Prostate gland (tissue), 2 donors: ENCODE data around the gene REC114. TPM values are rescaled to one million over a fixed set of nuclear protein-coding genes. Genes with fewer than 3 reads are reported as not detected.

Experiments
- DNase-seq: peaks from one replicate; pipeline ENCODE4 v3.0.0-alpha.2; 2019; ENCODE audit warnings: low spot score
- H3K27ac ChIP-seq, 2 donors: fragments of 200-600 bp; sonication (generic); 2 replicates each; pipeline ENCODE4 v1.5.1; 2017 to 2019
- H3K27me3 ChIP-seq: fragments of 200-600 bp; sonication (generic); replicated peaks from 2 replicates; pipeline ENCODE4 v1.5.1; 2019; ENCODE audit not compliant: insufficient read depth
- H3K36me3 ChIP-seq, 2 donors: fragments of 200-600 bp; sonication (generic); 1 replicate in 1 of 2; 2 replicates in 1 of 2; pipeline versions ENCODE4 v1.5.1 to v1.8.1; 2017 to 2019
- H3K4me1 ChIP-seq: fragments of 200-600 bp; sonication (generic); replicated peaks from 2 replicates; pipeline ENCODE4 v1.5.1; 2019
- H3K4me3 ChIP-seq, 2 donors: fragments of 200-600 bp; sonication (generic); 2 replicates each; pipeline ENCODE4 v1.5.1; 2017 to 2019
- H3K9me3 ChIP-seq: fragments of 200-600 bp; sonication (generic); 2 replicates; pipeline ENCODE4 v1.5.1; 2017
- POLR2A ChIP-seq: fragments of 450-650 bp; IDR thresholded peaks from one replicate; pipeline ENCODE4 v1.6.1; 2016; ENCODE audit warnings: antibody characterized with exemption, mild to moderate bottlenecking
- POLR2AphosphoS5 ChIP-seq: sonication (generic); formaldehyde crosslinking; IDR thresholded peaks from one replicate; pipeline ENCODE4 v1.6.1; 2017; ENCODE audit warnings: antibody characterized with exemption
- WGBS: methylation state at CpG from one replicate; pipeline ENCODE4 v1.1.5; 2018; 5-methylcytosine and 5-hydroxymethylcytosine counted together
- intact Hi-C: fragments of 100-400 bp; cut with DNase I; formaldehyde crosslinking; loops from one replicate; pipeline ENCODE4 v1.14.2; 2022
- total RNA-seq, 2 donors: library from RNA; depleted of rRNA; stranded (reverse); fragments of >200 nt; gene quantifications; one replicate each; pipeline ENCODE4 v1.1.0, GENCODE V29; 2016
- TF ChIP-seq, protein P1 (sequence below), 4 experiments: fragments of 200-600 bp in 2 of 4; fragments of 450-650 bp in 2 of 4; sonication (generic) in 2 of 4; IDR thresholded peaks; 1 replicate in 3 of 4; 2 replicates in 1 of 4; pipeline ENCODE4 v1.5.1; 2016 to 2019; ENCODE audit warnings: antibody characterized with exemption in 4 of 4, mild to moderate bottlenecking in 2 of 4, moderate library complexity in 2 of 4

Gene REC114
- total RNA-seq, 2 donors from 2014 or later, result 7.5 TPM; not detected in 1

DNA sequence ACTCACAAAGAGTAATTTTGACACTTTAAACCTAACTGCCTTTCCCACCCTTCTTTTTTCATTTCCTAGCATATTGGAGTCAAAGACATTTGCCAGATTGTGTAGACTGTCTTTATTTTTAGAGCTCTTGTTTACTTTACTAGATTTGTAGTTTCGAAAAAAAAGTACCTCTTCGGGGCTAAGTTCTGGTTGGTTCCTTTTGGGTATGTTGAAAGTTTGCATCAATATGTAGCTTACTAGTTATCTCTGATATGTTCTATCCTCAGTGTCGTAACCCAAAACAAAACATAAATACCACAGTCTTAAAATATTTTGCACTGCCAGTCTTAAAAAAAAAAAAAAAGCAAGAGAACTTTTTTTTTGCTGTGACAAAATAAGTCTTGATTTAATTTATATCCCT, 52.2 kb downstream of the REC114 start:
- intact Hi-C loops, result no loop called here
- TF ChIP-seq, protein P1, sequence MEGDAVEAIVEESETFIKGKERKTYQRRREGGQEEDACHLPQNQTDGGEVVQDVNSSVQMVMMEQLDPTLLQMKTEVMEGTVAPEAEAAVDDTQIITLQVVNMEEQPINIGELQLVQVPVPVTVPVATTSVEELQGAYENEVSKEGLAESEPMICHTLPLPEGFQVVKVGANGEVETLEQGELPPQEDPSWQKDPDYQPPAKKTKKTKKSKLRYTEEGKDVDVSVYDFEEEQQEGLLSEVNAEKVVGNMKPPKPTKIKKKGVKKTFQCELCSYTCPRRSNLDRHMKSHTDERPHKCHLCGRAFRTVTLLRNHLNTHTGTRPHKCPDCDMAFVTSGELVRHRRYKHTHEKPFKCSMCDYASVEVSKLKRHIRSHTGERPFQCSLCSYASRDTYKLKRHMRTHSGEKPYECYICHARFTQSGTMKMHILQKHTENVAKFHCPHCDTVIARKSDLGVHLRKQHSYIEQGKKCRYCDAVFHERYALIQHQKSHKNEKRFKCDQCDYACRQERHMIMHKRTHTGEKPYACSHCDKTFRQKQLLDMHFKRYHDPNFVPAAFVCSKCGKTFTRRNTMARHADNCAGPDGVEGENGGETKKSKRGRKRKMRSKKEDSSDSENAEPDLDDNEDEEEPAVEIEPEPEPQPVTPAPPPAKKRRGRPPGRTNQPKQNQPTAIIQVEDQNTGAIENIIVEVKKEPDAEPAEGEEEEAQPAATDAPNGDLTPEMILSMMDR (IDR thresholded peaks at IDR 0.05), result no peak
- TF ChIP-seq POLR2AphosphoS5, result no peak
- no peak for TF ChIP-seq POLR2A
- DNase-seq, result no peak
- Histone ChIP-seq H3K36me3 (no peaks in the 10 kb centered on the region), H3K9me3 (no peaks in the 10 kb centered on the region), H3K4me1 (no peaks in the 10 kb centered on the region), H3K4me3 (no peak overlapping the region), H3K27ac (no peak overlapping the region), H3K27me3 (no peaks in the 10 kb centered on the region)
- 59% methylated on average over 3 of the region's 3 CpGs for WGBS

DNA sequence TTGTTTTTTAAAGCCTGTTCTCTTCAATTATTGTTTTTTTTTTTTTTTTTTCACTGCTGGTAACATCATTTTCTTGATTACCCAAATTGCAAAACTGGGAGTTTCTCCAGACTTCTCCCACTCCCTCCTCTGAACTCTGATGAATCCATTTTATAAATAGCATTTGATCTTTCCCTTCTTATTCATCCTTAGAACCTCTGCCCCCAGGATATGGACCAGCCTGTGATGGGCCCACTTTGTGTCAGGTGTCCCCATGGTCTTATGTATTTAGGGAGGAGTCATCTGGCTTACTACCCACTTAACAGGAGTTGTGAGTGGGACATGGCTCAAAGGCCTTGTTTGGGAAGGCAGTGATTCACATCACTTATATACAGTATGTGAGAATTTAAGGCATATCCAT, 57.7 kb downstream of the REC114 start:
- TF ChIP-seq POLR2A (no peak), POLR2AphosphoS5 (no peak)
- TF ChIP-seq, protein P1 (IDR thresholded peaks at IDR 0.05), result no peak
- DNase-seq, result no peak
- H3K27me3 ChIP-seq, result no peaks in the 10 kb centered on the region
- intact Hi-C loops, result no loop called here
- H3K27ac ChIP-seq, result no peak overlapping the region
- no peak overlapping the region for H3K4me3 ChIP-seq
- no peaks in the 10 kb centered on the region for H3K9me3 ChIP-seq
- H3K36me3 ChIP-seq, result no peaks in the 10 kb centered on the region
- H3K4me1 ChIP-seq, result no peaks in the 10 kb centered on the region

DNA sequence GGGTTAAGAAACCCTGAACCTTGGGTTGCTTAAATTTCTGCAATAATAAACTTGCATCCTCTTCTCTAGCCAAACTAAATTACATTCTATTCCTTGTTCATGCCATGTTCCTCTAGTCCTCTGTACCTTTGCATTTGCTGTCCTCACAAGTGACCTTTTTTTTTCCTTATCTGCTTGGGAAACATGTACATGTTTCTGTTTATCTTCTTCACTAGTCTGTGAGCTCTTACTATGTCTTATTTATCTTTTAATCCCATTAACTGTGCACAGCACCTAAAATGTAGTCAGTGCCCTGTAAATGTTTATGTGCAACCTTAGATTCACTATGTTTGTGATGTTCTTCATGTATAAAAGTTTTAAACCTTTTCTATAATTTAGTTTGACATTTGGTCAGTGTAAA, 61.9 kb downstream of the REC114 start:
- no peaks in the 10 kb centered on the region for H3K36me3 ChIP-seq
- H3K27me3 ChIP-seq, result no peaks in the 10 kb centered on the region
- TF ChIP-seq POLR2AphosphoS5 (no peak), POLR2A (no peak)
- TF ChIP-seq, protein P1 (IDR thresholded peaks at IDR 0.05), result no peak
- no peaks in the 10 kb centered on the region for H3K9me3 ChIP-seq
- no peak overlapping the region for H3K4me3 ChIP-seq
- intact Hi-C loops, result no loop called here
- DNase-seq, result no peak
- H3K4me1 ChIP-seq, result no peaks in the 10 kb centered on the region
- no peak overlapping the region for H3K27ac ChIP-seq

DNA sequence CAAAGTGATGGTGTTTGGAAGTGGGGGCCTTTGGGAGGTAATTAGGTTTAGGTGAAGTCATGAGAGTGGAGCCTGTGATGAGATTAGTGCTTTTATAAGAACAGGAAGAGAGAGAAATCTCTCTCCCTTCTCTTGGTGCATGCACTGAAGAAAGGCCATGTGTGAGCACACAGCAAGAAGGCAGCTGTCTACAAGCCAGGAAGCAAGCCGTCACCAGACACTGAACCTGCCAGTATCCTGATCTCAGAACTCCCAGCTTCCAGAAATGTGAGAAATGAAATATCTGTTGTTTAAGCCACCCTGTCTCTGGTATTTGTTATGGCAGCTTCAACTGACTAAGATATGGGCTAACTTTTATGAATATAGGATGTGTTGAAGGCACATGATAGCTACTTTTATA, 72.6 kb downstream of the REC114 start:
- WGBS, result 85% methylated on average over 1 of the region's 1 CpG
- DNase-seq, result no peak
- TF ChIP-seq POLR2A (no peak), POLR2AphosphoS5 (no peak)
- TF ChIP-seq, protein P1 (IDR thresholded peaks at IDR 0.05), result no peak
- H3K27me3 ChIP-seq, result no peaks in the 10 kb centered on the region
- no peaks in the 10 kb centered on the region for H3K36me3 ChIP-seq
- intact Hi-C loops, result no loop called here
- no peaks in the 10 kb centered on the region for H3K9me3 ChIP-seq
- H3K27ac ChIP-seq, result no peak overlapping the region
- H3K4me3 ChIP-seq, result no peak overlapping the region
- H3K4me1 ChIP-seq, result no peaks in the 10 kb centered on the region

DNA sequence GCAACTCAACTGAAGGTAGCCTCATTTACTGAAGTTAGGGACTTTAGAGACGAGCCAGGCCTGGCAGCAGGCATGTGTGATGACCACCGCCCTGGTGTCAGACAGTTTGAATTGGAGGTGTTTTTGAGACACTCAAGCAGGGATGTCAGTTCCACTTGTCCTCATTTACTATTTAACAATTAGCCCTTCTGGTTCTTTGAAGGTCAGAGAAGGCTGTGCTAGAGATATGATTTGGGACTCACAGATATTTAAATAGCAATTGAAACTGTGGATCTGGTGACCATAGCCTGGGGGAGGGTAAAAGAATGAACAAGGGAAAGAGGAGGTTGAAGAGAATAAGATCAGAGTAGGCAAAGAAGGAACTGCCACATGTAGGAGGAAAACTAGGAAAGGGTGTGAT, 74.6 kb downstream of the REC114 start:
- Histone ChIP-seq H3K27ac (no peak overlapping the region), H3K27me3 (no peaks in the 10 kb centered on the region), H3K4me1 (no peaks in the 10 kb centered on the region), H3K4me3 (no peak overlapping the region), H3K36me3 (no peaks in the 10 kb centered on the region), H3K9me3 (no peaks in the 10 kb centered on the region)
- intact Hi-C loops, result no loop called here
- WGBS, result 89% methylated on average over 2 of the region's 2 CpGs
- no peak for DNase-seq
- TF ChIP-seq, protein P1 (IDR thresholded peaks at IDR 0.05), result no peak
- TF ChIP-seq POLR2A, result no peak
- TF ChIP-seq POLR2AphosphoS5, result no peak
